ENCODE measurements around the gene BCL2L14.

DNA sequence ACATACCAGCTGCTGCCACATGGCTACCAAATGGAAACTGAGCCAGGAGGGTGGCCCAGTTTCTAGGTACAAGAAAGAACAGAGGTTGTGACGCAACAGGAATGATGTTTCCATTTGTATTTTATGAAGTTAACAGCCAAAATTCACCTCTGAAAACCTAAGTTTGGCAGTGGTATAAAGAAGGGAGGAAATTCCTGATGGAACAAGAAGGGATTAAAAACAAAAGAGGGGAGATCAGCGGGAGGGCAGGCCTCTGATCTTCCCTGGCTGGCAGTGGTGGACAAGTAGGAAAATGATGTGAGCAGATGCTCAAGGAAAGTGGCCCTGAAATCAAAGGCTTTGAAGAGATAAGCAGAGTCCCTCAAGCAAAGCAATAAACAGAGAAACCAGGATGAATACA is 47.3 kb upstream of the BCL2L14 start:
- TF ChIP-seq POLR2A (IDR thresholded peaks at IDR 0.05) (no peak), CTCF (IDR thresholded peaks at IDR 0.05) (no peak)

Measured in lower leg skin (tissue), 3 donors.